SU-DHL-6 (cell line): ENCODE results near the gene PHF20.

Source experiments
- EZH2phosphoT487 ChIP-seq: fragments of 200-600 bp; sonication (generic), shearing (Covaris generic); conservative IDR thresholded peaks from 2 replicates; pipeline ENCODE4 v1.6.1; 2018; ENCODE audit warnings: mild to moderate bottlenecking, antibody characterized with exemption, low read length, moderate library complexity, mixed read lengths
- TF ChIP-seq, protein P1 (sequence below): fragments of 200-600 bp; sonication (generic); IDR thresholded peaks from one replicate; pipeline ENCODE4 v1.5.1; 2017; ENCODE audit warnings: antibody characterized with exemption, mild to moderate bottlenecking, low read length, moderate library complexity; ENCODE audit not compliant: insufficient read depth, poor library complexity, severe bottlenecking

GRCh38 chr20:35840421-35840820, 68.6 kb downstream of the PHF20 start:
- TF ChIP-seq, protein P1, sequence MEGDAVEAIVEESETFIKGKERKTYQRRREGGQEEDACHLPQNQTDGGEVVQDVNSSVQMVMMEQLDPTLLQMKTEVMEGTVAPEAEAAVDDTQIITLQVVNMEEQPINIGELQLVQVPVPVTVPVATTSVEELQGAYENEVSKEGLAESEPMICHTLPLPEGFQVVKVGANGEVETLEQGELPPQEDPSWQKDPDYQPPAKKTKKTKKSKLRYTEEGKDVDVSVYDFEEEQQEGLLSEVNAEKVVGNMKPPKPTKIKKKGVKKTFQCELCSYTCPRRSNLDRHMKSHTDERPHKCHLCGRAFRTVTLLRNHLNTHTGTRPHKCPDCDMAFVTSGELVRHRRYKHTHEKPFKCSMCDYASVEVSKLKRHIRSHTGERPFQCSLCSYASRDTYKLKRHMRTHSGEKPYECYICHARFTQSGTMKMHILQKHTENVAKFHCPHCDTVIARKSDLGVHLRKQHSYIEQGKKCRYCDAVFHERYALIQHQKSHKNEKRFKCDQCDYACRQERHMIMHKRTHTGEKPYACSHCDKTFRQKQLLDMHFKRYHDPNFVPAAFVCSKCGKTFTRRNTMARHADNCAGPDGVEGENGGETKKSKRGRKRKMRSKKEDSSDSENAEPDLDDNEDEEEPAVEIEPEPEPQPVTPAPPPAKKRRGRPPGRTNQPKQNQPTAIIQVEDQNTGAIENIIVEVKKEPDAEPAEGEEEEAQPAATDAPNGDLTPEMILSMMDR = no peak
- no peak for TF ChIP-seq EZH2phosphoT487
